HL-60 (cell line): ENCODE results near the gene CASS4.

Source experiments
- GABPA ChIP-seq: IDR thresholded peaks from 2 replicates; pipeline ENCODE4 v1.6.1; 2012; ENCODE audit warnings: low read depth
- POLR2AphosphoS5 ChIP-seq: IDR thresholded peaks from 2 replicates; pipeline ENCODE4 v1.6.1; 2012; ENCODE audit warnings: low read depth
- SPI1 ChIP-seq: IDR thresholded peaks from 2 replicates; pipeline ENCODE4 v1.6.1; 2012; ENCODE audit warnings: low read depth, mild to moderate bottlenecking, borderline replicate concordance
- TF ChIP-seq, protein P1 (sequence below): IDR thresholded peaks from one replicate; pipeline ENCODE4 v1.5.1; 2011; ENCODE audit warnings: low read length, control low read depth, inconsistent platforms; ENCODE audit not compliant: insufficient read depth
- TF ChIP-seq, protein P2 (sequence below): IDR thresholded peaks from 2 replicates; pipeline ENCODE4 v1.6.1; 2012; ENCODE audit warnings: low read depth; ENCODE audit not compliant: insufficient replicate concordance

DNA sequence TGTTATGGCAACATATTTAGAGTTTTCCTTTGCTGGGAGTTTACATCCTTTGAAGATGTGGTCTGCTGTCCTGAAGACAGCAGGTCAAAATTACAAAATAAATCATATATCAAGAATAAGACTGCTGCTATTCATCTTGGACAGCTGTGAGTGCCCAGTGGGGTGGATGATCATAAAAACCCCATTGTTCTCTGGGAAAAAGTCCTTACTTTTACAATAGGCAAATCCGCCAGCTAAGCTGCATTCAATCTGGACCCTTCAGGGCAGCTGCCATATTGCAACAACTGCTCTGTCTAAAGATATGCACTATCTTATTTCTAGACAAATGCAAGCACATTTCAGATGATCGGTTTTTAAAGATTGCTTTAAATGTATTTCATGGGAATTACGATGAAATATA is 19.4 kb downstream of the CASS4 start:
- TF ChIP-seq, protein P1, sequence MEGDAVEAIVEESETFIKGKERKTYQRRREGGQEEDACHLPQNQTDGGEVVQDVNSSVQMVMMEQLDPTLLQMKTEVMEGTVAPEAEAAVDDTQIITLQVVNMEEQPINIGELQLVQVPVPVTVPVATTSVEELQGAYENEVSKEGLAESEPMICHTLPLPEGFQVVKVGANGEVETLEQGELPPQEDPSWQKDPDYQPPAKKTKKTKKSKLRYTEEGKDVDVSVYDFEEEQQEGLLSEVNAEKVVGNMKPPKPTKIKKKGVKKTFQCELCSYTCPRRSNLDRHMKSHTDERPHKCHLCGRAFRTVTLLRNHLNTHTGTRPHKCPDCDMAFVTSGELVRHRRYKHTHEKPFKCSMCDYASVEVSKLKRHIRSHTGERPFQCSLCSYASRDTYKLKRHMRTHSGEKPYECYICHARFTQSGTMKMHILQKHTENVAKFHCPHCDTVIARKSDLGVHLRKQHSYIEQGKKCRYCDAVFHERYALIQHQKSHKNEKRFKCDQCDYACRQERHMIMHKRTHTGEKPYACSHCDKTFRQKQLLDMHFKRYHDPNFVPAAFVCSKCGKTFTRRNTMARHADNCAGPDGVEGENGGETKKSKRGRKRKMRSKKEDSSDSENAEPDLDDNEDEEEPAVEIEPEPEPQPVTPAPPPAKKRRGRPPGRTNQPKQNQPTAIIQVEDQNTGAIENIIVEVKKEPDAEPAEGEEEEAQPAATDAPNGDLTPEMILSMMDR, result no peak
- no peak for TF ChIP-seq SPI1
- no peak for TF ChIP-seq POLR2AphosphoS5
- no peak for TF ChIP-seq GABPA
- TF ChIP-seq, protein P2, sequence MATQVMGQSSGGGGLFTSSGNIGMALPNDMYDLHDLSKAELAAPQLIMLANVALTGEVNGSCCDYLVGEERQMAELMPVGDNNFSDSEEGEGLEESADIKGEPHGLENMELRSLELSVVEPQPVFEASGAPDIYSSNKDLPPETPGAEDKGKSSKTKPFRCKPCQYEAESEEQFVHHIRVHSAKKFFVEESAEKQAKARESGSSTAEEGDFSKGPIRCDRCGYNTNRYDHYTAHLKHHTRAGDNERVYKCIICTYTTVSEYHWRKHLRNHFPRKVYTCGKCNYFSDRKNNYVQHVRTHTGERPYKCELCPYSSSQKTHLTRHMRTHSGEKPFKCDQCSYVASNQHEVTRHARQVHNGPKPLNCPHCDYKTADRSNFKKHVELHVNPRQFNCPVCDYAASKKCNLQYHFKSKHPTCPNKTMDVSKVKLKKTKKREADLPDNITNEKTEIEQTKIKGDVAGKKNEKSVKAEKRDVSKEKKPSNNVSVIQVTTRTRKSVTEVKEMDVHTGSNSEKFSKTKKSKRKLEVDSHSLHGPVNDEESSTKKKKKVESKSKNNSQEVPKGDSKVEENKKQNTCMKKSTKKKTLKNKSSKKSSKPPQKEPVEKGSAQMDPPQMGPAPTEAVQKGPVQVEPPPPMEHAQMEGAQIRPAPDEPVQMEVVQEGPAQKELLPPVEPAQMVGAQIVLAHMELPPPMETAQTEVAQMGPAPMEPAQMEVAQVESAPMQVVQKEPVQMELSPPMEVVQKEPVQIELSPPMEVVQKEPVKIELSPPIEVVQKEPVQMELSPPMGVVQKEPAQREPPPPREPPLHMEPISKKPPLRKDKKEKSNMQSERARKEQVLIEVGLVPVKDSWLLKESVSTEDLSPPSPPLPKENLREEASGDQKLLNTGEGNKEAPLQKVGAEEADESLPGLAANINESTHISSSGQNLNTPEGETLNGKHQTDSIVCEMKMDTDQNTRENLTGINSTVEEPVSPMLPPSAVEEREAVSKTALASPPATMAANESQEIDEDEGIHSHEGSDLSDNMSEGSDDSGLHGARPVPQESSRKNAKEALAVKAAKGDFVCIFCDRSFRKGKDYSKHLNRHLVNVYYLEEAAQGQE, result no peak
